A549 (cell line): ENCODE measurements around the gene EHBP1.

Experiments
- CBX8 ChIP-seq: fragments of 200-600 bp; sonication (generic); IDR thresholded peaks from 2 replicates; pipeline ENCODE4 v1.6.1; 2016
- CEBPB ChIP-seq, 2 experiments: fragments of >200 bp in 1 of 2; sonication (Bioruptor Twin) in 1 of 2; formaldehyde crosslinking in 1 of 2; IDR thresholded peaks; 2 replicates each; pipeline ENCODE4 v1.6.1; 2012 to 2016
- CTCF ChIP-seq: fragments of >200 bp; sonication (Bioruptor Twin); formaldehyde crosslinking; IDR thresholded peaks from 3 replicates; pipeline ENCODE4 v1.5.1; 2016
- FOSL2 ChIP-seq, 2 experiments: fragments of 450-650 bp in 1 of 2; fragments of >200 bp in 1 of 2; sonication (Bioruptor Twin) in 1 of 2; formaldehyde crosslinking; IDR thresholded peaks; 2 replicates each; pipeline versions ENCODE4 v1.5.0 to v1.6.1; 2016 to 2020; ENCODE audit warnings: mild to moderate bottlenecking in 1 of 2, moderate library complexity in 1 of 2
- POLR2A ChIP-seq: IDR thresholded peaks from 2 replicates; pipeline ENCODE4 v1.6.1; 2012; ENCODE audit warnings: mild to moderate bottlenecking, low read length
- RAD21 ChIP-seq, 2 experiments: fragments of >200 bp in 1 of 2; sonication (Bioruptor Twin) in 1 of 2; formaldehyde crosslinking in 1 of 2; IDR thresholded peaks in 1 of 2; conservative IDR thresholded peaks in 1 of 2; 2 replicates in 1 of 2; 3 replicates in 1 of 2; pipeline ENCODE4 v1.6.1; 2012 to 2018; ENCODE audit warnings: inconsistent platforms in 1 of 2
- REST ChIP-seq: fragments of 200-600 bp; sonication (generic); IDR thresholded peaks from 2 replicates; pipeline ENCODE4 v1.6.1; 2016; ENCODE audit warnings: antibody characterized with exemption, mild to moderate bottlenecking, moderate library complexity
- TFCP2L1 ChIP-seq: fragments of 250-450 bp; sonication (Bioruptor Pico); IDR thresholded peaks from 2 replicates; pipeline ENCODE4 v1.5.0; 2021; ENCODE audit warnings: mild to moderate bottlenecking

- TF ChIP-seq TFCP2L1 (CRISPR knock-in tag) (no peak), POLR2A (no peak), REST (no peak), CTCF (no peak), CBX8 (no peak), RAD21 (conservative IDR thresholded peaks at IDR 0.05 in 1 of 2, IDR thresholded peaks at IDR 0.05 in 1 of 2) (0 out of 5 replicates have a peak, but pooled peaks of 1 of the 2 experiments have one; percentile 10), FOSL2 (IDR thresholded peaks at IDR 0.05) (no peak), FOSL2 (CRISPR knock-in tag; IDR thresholded peaks at IDR 0.05) (no peak), CEBPB (IDR thresholded peaks at IDR 0.05) (0 out of 4 replicates have a peak, but pooled peaks of 1 of the 2 experiments have one; percentile 15)
Measured at GRCh38 chr2:63059793-63060471, 354.4 kb downstream of the EHBP1 start.
